CD14-positive monocyte (primary cell): ENCODE data around the gene SZT2. TPM values are rescaled to one million over a fixed set of nuclear protein-coding genes. Genes with fewer than 3 reads are reported as not detected.

Experiments
- DNase-seq, 3 donors: peaks; one replicate each; pipeline ENCODE4 v3.0.0-alpha.2; 2011 to 2022
- H2AFZ ChIP-seq: 2 replicates; pipeline ENCODE4 v1.6.0; 2012; ENCODE audit warnings: mild to moderate bottlenecking, low read depth, low read length, inconsistent platforms; ENCODE audit not compliant: insufficient read depth, poor library complexity, severe bottlenecking
- H3K27ac ChIP-seq, 2 donors: 1 replicate in 1 of 2; 2 replicates in 1 of 2; pipeline ENCODE4 v1.5.1; 2012 to 2013; ENCODE audit warnings: low read length in 2 of 2, control low read depth in 1 of 2, inconsistent platforms in 1 of 2, low read depth in 1 of 2, mild to moderate bottlenecking in 1 of 2
- H3K27me3 ChIP-seq, 2 donors: one replicate each; pipeline versions ENCODE4 v1.6.0 to v1.6.1; 2011 to 2013; ENCODE audit warnings: low read length in 2 of 2; ENCODE audit not compliant: control insufficient read depth in 2 of 2, insufficient read depth in 2 of 2
- H3K36me3 ChIP-seq, 2 donors: replicated peaks in 1 of 2; 1 replicate in 1 of 2; 2 replicates in 1 of 2; pipeline versions ENCODE4 v1.5.1 to v1.6.1; 2012 to 2013; ENCODE audit warnings: low read length in 2 of 2, control low read depth in 1 of 2, inconsistent platforms in 1 of 2, mild to moderate bottlenecking in 1 of 2; ENCODE audit not compliant: insufficient read depth in 2 of 2, control insufficient read depth in 1 of 2
- H3K4me1 ChIP-seq, 2 donors: 1 replicate in 1 of 2; 2 replicates in 1 of 2; pipeline versions ENCODE4 v1.5.1 to v1.6.1; 2012 to 2013; ENCODE audit warnings: low read length in 2 of 2, control low read depth in 1 of 2, inconsistent platforms in 1 of 2, mild to moderate bottlenecking in 1 of 2, moderate library complexity in 1 of 2; ENCODE audit not compliant: insufficient read depth in 2 of 2, control insufficient read depth in 1 of 2
- H3K4me2 ChIP-seq: replicated peaks from 2 replicates; pipeline ENCODE3; 2012; ENCODE audit warnings: low read length, moderate library complexity, mild to moderate bottlenecking; ENCODE audit not compliant: poor library complexity, severe bottlenecking; ENCODE audit errors: extremely low read depth
- H3K4me3 ChIP-seq, 3 experiments: fragments of 200-600 bp in 1 of 3; sonication (generic) in 1 of 3; replicated peaks in 1 of 3; 1 replicate in 2 of 3; 2 replicates in 1 of 3; pipeline ENCODE4 v1.5.1; 2011 to 2013; ENCODE audit warnings: low read length in 3 of 3, mild to moderate bottlenecking in 3 of 3, control low read depth in 2 of 3, low read depth in 2 of 3, inconsistent platforms in 1 of 3, moderate library complexity in 1 of 3
- H3K79me2 ChIP-seq: 2 replicates; pipeline ENCODE4 v1.6.0; 2012; ENCODE audit warnings: mild to moderate bottlenecking, control low read depth, inconsistent platforms, low read length, moderate library complexity; ENCODE audit not compliant: insufficient read depth
- H3K9ac ChIP-seq: 2 replicates; pipeline ENCODE4 v1.6.0; 2017; ENCODE audit warnings: low read length, mild to moderate bottlenecking; ENCODE audit not compliant: insufficient read depth, poor library complexity, severe bottlenecking
- H3K9me3 ChIP-seq, 2 donors: replicated peaks in 1 of 2; 1 replicate in 1 of 2; 2 replicates in 1 of 2; pipeline versions ENCODE4 v1.5.1 to v1.6.1; 2012 to 2013; ENCODE audit warnings: low read length in 2 of 2, control low read depth in 1 of 2; ENCODE audit not compliant: control insufficient read depth in 1 of 2, insufficient read depth in 1 of 2
- H4K20me1 ChIP-seq: 2 replicates; pipeline ENCODE4 v1.6.0; 2012; ENCODE audit warnings: mild to moderate bottlenecking, low read length, control low read depth, moderate library complexity; ENCODE audit not compliant: insufficient read depth
- H3K27ac Mint-ChIP-seq, 7 donors: one replicate each; pipeline ENCODE4 v1.8.0; 2020; ENCODE audit warnings: mild to moderate bottlenecking in 7 of 7, mixed read lengths in 7 of 7, moderate library complexity in 6 of 7, inconsistent platforms in 2 of 7
- H3K27me3 Mint-ChIP-seq, 3 donors: one replicate each; pipeline ENCODE4 v1.8.0; 2021 to 2022; ENCODE audit warnings: low read depth in 3 of 3, mild to moderate bottlenecking in 3 of 3, mixed read lengths in 3 of 3, moderate library complexity in 3 of 3, inconsistent platforms in 1 of 3
- H3K36me3 Mint-ChIP-seq, 2 donors: one replicate each; pipeline ENCODE4 v1.8.0; 2020; ENCODE audit warnings: mixed read lengths in 2 of 2, inconsistent platforms in 1 of 2, mild to moderate bottlenecking in 1 of 2
- H3K4me1 Mint-ChIP-seq: one replicate; pipeline ENCODE4 v1.8.0; 2020; ENCODE audit warnings: mild to moderate bottlenecking, mixed read lengths
- H3K4me3 Mint-ChIP-seq, 2 donors: one replicate each; pipeline ENCODE4 v1.8.0; 2020; ENCODE audit warnings: mild to moderate bottlenecking in 2 of 2, mixed read lengths in 2 of 2, moderate library complexity in 1 of 2
- H3K9me3 Mint-ChIP-seq, 7 donors: one replicate each; pipeline ENCODE4 v1.8.0; 2020 to 2022; ENCODE audit warnings: mixed read lengths in 7 of 7, mild to moderate bottlenecking in 6 of 7, moderate library complexity in 6 of 7, inconsistent platforms in 2 of 7
- WGBS: methylation state at CpG from one replicate; pipeline ENCODE4 v1.1.5; 2013; ENCODE audit warnings: missing lambda C conversion rate; ENCODE audit not compliant: insufficient coverage; 5-methylcytosine and 5-hydroxymethylcytosine counted together
- intact Hi-C, 2 donors: fragments of 100-400 bp; cut with micrococcal nuclease; formaldehyde crosslinking; loops; one replicate each; pipeline versions ENCODE4 v1.15.0 to v1.15.1; 2023
- polyA plus RNA-seq, 3 donors: library from polyadenylated mRNA; depleted of rRNA in 1 of 3; unstranded in 2 of 3; stranded (reverse) in 1 of 3; fragments of 300-500 nt in 2 of 3; fragments of >200 nt in 1 of 3; fragmentation: Illumina TruSeq in 2 of 3; gene quantifications; 1 replicate in 2 of 3; 2 replicates in 1 of 3; pipeline ENCODE4 v1.2.3, GENCODE V29; 2012 to 2021
- TF ChIP-seq, protein P1 (sequence below): fragments of 200-600 bp; IDR thresholded peaks from one replicate; pipeline ENCODE4 v1.8.0; 2022; ENCODE audit warnings: antibody characterized with exemption, mild to moderate bottlenecking

SZT2 gene
- polyA plus RNA-seq, 3 donors, result 2.4 to 29.9 (median 2.6) TPM

DNA sequence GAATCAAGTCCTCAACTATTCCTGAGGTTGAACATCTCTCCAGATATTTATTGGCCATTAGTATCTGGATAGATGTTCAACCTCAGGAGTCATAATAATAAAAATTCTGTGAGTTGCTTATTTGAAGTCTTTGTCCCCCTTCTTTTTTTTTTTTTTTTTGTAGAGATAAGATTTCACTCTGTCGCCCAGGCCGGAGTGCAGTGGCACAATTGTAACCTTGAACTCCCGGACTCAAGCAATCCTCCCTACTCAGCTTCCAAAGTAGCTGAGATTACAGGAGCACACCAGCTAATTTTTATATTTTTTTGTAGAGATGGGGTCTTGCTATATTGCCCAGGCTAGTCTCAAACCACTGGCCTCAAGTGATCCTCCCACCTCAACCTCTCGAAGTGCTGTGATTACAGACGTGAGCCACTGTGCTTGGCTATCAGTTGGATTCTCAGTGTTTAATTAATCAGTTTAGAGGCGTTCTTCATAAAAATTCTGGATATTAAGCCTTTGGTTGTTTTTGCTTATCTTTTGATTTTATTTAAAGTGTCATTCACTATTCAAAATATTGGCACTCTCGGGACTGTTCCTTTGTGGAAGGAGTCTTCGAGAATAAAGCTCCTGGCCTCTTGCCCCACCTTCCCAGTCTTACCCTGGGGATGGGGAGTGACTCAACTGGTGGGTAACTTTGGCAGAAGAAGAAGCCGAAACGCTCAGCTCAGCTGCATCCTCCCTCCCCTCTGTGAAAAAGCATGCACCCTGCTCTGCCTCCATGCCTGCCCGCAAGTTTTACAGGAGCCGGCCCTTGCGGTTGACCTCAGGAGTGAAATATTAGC, 75.2 kb downstream of the SZT2 start:
- Mint-ChIP-seq H3K9me3 (peaks cover 0 to 4% (median 0%) of the 10 kb centered on the region in 7 donors), H3K27me3 (no peaks in the 10 kb centered on the region), H3K27ac (peak overlapping the region in 1 of 7 donors; percentile 51), H3K4me1 (peaks cover 5% of the 10 kb centered on the region), H3K36me3 (no peaks in the 10 kb centered on the region), H3K4me3 (no peak overlapping the region)
- no peak for DNase-seq
- intact Hi-C loops, result no loop called here
- H3K9ac ChIP-seq, result no peak overlapping the region
- no peaks in the 10 kb centered on the region for H3K36me3 ChIP-seq
- no CpG with 5 or more reads among the region's 13 CpGs for WGBS
- H4K20me1 ChIP-seq, result no peaks in the 10 kb centered on the region
- no peaks in the 10 kb centered on the region for H3K79me2 ChIP-seq
- H3K9me3 ChIP-seq, result no peaks in the 10 kb centered on the region
- H3K27ac ChIP-seq, result no peak overlapping the region
- H3K4me2 ChIP-seq, result no peak overlapping the region
- TF ChIP-seq, protein P1, sequence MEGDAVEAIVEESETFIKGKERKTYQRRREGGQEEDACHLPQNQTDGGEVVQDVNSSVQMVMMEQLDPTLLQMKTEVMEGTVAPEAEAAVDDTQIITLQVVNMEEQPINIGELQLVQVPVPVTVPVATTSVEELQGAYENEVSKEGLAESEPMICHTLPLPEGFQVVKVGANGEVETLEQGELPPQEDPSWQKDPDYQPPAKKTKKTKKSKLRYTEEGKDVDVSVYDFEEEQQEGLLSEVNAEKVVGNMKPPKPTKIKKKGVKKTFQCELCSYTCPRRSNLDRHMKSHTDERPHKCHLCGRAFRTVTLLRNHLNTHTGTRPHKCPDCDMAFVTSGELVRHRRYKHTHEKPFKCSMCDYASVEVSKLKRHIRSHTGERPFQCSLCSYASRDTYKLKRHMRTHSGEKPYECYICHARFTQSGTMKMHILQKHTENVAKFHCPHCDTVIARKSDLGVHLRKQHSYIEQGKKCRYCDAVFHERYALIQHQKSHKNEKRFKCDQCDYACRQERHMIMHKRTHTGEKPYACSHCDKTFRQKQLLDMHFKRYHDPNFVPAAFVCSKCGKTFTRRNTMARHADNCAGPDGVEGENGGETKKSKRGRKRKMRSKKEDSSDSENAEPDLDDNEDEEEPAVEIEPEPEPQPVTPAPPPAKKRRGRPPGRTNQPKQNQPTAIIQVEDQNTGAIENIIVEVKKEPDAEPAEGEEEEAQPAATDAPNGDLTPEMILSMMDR, result no peak
- H3K4me3 ChIP-seq, result no peak overlapping the region
- no peaks in the 10 kb centered on the region for H3K4me1 ChIP-seq
- H3K27me3 ChIP-seq, result no peaks in the 10 kb centered on the region
- no peak overlapping the region for H2AFZ ChIP-seq

DNA sequence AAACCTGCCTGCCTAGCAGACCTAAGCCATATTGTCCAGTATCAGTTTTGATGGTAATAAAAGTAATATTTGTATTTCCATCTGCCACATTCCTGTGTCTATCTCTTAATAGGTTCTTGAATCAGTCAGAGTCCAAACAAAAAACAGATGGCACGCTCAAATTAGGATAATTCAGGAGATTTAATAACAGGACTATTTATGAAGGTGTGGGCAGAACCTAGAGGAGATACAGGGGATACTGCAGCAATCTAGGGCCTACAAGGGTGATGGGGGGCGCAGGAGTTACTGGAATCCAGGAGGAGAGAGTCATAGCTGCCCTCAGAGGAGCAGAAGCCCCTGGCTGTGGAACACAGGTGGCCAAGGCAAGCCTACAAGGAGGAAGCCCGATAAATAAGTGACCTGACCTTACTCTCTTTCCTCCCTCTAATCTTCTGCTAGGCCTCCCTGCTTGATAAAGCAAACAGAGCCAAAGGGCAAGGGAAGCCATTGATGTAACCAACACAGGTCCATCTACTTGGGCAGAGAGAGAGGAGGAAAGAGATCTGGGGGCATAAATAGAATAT, 75.9 kb downstream of the SZT2 start:
- no peak overlapping the region for H2AFZ ChIP-seq
- no peaks in the 10 kb centered on the region for H3K36me3 ChIP-seq
- H3K9me3 ChIP-seq, result no peaks in the 10 kb centered on the region
- no peak overlapping the region for H3K9ac ChIP-seq
- peak overlapping the region in 1 of 7 donors; percentile 51 for H3K27ac Mint-ChIP-seq
- DNase-seq, result no peak
- WGBS, result 100% methylated on average over 2 of the region's 3 CpGs
- H3K27ac ChIP-seq, result no peak overlapping the region
- H3K9me3 Mint-ChIP-seq, result peaks cover 0 to 4% (median 0%) of the 10 kb centered on the region in 7 donors
- H3K4me1 ChIP-seq, result no peaks in the 10 kb centered on the region
- H3K4me1 Mint-ChIP-seq, result peaks cover 5% of the 10 kb centered on the region
- no peak overlapping the region for H3K4me3 ChIP-seq
- H3K79me2 ChIP-seq, result no peaks in the 10 kb centered on the region
- H3K36me3 Mint-ChIP-seq, result no peaks in the 10 kb centered on the region
- no peak overlapping the region for H3K4me2 ChIP-seq
- no peaks in the 10 kb centered on the region for H3K27me3 Mint-ChIP-seq
- intact Hi-C loops, result no loop called here
- no peaks in the 10 kb centered on the region for H4K20me1 ChIP-seq
- H3K4me3 Mint-ChIP-seq, result no peak overlapping the region
- H3K27me3 ChIP-seq, result no peaks in the 10 kb centered on the region
- TF ChIP-seq, protein P1, result no peak
